Daoy (cell line): ENCODE results near the gene PEPD. TPM values are rescaled to one million over a fixed set of nuclear protein-coding genes. Genes with fewer than 3 reads are reported as not detected.

ENCODE experiments used
- DNase-seq: peaks from one replicate; pipeline ENCODE4 v3.0.0-alpha.2; 2015; ENCODE audit warnings: low read depth
- total RNA-seq: library from RNA; depleted of rRNA; stranded (reverse); fragments of >200 nt; shearing (Covaris generic); gene quantifications from 2 replicates; pipeline ENCODE4 v1.2.3, GENCODE V29; 2014

Gene PEPD
- total RNA-seq, 1 experiment from 2014 or later, result 87.3 TPM

DNA sequence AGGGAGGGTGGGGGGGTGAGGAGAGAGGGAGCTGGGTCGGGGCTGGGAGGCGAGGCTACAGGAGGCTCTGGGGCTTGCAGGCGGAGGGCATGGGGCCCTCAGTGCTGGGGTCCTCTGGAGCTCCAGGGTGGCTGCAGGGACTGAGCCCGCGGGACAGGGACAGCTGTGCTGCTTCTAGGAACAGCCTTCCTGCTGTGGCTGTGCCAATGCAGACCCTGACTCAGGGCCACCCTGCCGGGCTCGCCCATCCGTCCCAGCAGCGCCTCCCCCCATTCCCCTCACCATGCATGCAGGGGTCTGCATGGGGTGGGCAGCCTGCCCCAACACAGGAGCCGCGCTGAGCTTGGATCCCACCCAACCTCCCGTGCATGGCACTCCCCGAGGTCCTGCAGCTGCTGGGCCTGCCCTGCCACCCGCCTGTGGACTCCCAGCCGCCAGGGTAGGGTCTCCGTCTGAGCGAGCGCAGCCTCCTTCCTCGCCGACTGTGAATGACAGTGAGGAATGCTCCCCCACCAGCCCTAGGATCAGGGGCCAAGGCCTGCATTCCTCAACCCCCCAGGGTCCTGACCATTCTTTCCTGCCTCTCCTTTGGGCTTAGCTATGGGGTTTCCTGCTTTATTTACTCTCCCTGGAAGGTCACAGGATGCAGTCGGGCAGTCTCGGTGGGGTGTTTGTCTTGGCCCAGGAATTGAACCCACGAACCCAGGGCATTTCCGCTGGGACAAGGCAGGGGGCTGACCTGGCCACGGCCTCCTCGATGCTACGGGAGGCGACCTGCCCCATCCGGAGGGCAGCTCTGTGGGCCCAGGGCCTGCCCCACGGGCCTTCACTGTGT, 124.7 kb downstream of the PEPD start:
- peak; percentile 58 for DNase-seq

DNA sequence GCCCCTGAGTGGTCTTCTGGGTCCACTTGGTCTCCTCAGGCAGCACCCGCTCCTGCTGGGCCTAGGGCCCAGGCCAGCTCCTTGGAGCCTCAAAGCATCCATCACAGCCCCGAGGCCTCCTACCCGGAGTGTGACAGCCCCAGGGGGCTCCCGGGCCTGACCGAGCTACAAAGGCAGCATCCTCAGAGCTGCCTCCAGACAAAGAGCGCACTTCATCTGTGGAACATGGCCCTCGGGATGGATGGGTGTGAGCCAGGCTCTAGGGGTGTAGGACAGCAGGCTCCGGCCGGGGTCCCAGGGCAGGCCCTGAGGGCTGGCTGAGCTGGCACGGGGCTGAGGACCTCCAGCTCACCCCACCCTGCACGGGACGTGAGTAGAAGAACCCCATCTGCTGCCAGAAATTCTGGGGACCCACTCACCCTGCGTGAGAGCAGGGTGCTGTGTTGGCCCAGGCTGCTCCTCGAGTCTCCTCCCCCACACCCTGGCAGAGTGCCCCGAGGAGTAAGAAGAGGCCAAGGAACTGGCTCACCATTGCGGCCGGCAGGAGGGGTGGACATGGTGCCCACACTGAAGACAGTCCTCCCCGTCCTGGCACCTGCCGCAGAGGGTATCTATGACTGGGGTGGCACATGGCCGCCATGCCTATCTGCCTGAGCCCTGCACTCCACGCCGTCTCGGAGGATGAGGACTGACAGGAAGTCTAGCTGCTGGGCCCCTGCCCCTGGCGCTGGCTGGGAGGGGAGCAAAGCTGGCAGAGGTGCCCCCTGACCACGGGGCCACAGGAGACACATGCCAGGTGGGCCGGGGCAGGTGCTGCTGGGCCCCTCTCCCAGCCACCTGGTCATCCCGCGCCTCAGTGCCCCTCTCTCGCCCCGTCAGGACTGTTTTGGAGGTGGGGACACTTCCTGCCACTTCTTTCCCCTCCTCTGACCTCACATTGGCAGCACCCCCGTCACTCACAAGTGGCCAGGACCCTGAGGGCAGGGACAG, 125.7 kb downstream of the PEPD start:
- DNase-seq, result peak; percentile 53

- DNase-seq, result no peak
Measured at GRCh38 chr19:33394723-33395560, 126.6 kb downstream of the PEPD start.

- peak; percentile 90 for DNase-seq
Measured at GRCh38 chr19:33394006-33394722, 127.4 kb downstream of the PEPD start.

- no peak for DNase-seq
Measured at GRCh38 chr19:33393286-33394005, 128.1 kb downstream of the PEPD start.

GRCh38 chr19:33392341-33393285, 129.0 kb downstream of the PEPD start:
- DNase-seq, result no peak

- DNase-seq, result no peak
Measured at GRCh38 chr19:33391631-33392249, 129.9 kb downstream of the PEPD start.

DNA sequence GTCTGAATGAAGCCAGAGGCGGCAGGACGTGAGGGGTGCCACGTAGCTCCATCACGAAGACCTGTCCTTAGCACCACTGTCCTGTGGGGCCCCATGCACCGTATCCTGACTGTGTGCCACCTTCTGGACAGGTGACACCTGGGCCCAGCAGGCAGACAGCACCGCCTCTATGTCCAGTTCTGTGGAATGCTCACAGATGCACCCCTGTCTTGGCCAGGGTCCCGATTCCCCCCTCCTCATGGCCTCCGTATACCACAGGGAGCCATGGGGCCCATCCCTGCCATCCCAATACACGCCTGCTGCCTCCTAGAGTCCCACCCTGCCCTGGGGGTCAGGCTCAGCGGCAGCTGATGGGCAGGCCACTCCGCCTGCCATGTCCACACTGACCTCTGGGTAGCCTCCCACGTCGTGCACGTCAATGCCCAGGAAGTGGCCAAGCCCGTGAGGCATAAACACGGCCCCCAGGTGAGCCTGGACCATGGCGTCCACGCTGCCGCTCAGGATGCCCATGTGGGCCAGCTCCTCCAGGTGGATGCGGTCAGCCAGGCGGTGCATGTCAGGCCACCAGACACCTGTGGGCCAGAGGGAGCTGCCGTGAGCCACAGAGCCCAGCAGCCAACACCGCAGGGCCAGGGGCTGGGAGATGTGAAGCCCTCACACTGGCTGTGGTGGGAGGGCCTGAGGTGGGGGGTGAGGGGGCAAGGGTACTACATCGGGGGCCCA, 130.5 kb downstream of the PEPD start:
- DNase-seq, result no peak

DNA sequence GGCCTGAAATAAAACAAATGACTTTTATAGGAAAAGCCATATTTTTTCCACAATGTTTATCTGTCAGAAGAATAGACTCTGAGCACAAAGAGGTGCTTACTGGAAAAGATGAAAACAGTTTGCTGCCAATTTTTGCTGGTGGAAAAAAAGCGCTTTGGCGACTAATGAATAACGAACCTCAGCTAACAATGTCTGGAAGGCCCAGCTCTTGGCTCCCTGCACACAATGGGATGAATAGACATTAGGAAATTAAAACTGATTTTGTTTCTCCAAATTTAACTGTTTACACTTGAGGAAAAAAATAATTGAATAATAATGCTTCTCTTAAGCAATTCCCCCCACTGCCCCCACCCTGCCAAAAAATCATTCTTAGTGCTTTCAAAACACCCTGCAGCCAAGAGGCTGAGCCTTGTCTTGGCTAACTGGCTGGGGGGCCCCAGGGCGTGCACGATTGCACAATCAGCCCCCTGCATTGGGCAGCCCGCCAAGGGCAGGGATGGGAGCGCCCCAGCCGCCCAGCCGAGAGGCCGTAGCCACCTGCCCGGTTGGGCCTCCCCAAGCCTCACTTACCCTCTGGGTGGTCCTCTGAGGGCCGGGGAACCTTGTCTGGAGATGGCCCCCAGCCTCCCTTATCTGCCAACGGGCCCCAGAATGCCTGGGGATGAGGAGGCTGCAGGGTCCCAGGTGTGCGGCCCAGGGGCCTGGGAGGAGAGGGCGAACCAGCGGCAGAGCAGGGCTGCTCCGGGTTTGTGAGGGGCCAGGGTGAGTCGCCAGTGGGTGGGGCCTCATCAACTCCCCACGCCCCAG, 131.3 kb downstream of the PEPD start:
- no peak for DNase-seq

- no peak for DNase-seq
Measured at GRCh38 chr19:33389421-33390100, 132.0 kb downstream of the PEPD start.

DNA sequence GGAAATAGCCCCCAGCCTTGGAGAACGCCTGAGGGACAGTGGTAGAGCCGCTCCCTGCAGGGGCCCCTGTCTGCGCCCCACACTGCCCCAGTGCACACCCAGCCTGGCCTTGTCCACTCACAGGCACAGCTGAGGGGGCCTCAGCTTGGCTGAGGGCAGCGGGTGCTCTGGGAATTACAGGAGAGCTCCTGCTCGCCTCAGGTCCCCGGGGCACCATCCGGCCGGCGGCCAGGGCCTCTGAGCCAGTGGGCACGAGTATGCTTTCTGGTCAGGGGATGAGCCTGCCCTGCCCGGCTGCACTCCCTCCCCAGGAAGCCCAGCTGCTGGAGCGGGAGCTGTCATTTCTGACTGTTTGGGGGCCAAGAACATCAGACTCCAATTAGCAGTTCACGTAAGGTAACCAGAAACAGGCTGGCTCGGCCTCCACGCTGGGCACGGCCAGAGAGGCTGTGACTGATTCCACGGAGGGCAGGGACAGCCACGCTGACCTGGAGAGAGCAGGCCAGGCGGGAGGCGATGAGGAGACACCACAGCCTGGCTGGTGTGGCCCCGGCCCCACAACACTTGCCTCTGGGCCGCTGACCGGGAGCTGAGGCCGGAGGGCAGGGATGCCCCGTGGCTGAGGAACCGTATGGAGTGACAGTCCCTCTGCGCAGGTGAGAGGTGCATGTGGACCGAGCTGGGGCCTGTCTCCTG, 132.7 kb downstream of the PEPD start:
- DNase-seq, result no peak

DNA sequence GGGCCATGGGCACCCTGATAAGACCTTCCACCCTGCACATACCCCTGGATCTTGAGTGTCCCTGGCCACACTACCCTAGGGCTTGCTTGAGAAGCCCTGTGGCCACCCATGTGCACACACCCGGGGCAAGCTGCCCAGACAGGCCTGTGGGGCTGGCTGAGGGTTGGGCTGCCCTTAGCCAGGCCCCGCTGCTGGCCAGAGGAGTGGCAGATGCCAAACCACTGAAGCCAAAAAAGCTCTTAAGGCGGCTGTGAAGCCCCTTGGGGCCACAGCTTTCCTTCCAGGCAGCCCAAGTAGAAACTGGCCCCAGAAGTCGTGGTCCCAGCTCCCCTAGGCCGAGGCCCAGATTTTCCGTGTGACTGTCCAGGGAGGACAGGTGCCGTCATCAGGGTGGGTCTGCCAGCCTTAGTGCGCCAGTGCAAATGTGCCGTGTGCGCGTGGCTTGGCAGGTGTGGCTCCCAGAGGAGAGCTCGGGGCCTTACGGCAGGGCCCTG, 133.3 kb downstream of the PEPD start:
- DNase-seq, result no peak

DNA sequence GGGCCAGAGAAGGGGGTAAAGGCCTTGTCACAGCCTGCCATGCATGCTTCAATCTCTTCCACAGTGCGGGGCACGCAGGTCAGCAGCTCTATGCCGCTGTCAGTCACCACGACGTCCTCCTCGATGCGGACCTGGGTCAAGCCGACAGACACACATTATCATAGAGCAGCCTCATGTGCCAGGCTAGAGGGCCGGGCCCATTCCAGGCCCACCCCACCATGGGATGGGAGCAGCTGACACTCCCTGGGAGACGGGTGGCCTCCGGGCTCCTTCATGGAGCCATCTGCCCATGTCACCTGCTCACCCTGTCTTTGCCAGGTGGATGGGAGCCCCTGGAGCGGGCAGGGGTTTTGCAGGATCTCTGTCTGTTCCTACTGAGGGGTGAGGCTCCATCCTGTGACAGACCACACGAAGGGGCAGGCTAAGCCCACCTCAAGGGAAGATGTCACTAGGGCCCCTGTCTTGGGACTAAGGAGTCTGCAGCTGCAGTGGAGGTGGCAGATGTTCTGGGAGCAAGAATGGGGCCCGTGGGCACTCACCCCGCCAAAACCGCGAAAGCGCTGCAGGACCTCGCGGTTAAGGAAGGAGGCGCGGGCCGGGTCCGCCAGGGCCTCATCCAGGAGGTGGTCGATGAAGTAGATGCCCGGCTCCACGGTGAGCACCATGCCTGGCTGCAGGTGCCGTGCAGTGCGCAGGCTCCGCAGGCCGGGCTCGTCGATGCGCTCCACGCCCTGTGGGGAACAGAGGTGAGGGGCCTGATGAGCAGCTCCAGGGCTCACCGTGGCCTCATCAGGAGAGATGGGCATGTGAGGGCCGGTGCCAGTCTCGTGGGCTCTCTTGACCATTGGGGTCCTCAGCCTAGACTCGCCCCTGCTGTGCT, 134.0 kb downstream of the PEPD start:
- DNase-seq, result no peak

- DNase-seq, result no peak
Measured at GRCh38 chr19:33386361-33386858, 135.2 kb downstream of the PEPD start.

DNA sequence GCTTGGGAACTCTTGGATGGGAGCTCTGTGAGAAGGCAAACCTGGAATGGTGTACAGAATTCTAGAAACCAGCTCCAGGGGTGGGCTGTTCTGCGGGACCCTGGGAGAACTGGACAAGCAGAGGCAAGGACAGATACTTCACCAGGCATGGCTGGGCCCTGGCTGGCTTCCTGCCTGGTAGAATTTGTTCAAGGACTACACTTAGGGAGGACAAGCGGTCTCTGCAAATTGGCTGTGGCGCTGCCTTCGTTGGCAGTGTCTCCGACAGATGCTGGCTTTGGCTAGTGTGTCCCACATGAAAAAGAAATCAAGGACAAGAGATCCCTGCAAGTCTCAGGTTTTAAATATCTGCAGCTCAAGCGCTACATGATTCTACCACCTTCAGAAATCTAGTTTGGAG, 135.6 kb downstream of the PEPD start:
- no peak for DNase-seq
